NT2/D1 (cell line): ENCODE results near the gene MSX1.

ENCODE experiments used
- SUZ12 ChIP-seq: IDR thresholded peaks from 2 replicates; pipeline ENCODE4 v1.6.1; 2011; ENCODE audit not compliant: insufficient read length, insufficient read depth; ENCODE audit errors: extremely low read depth
- YY1 ChIP-seq: IDR thresholded peaks from 2 replicates; pipeline ENCODE4 v1.6.1; 2011; ENCODE audit not compliant: insufficient read length, insufficient read depth
- ZNF274 ChIP-seq: IDR thresholded peaks from 2 replicates; pipeline ENCODE4 v1.6.1; 2011; ENCODE audit warnings: mild to moderate bottlenecking, low read depth, low read length

- TF ChIP-seq ZNF274 (no peak), YY1 (no peak), SUZ12 (no peak)
These were observed 15.7 kb downstream of the MSX1 start for GRCh38 chr4:4875147-4875546.
